AG04449 (cell line): ENCODE results near the gene FBXL20.
A peak's percentile ranks its signal among the peaks of the same experiment; 100 is the strongest.
"Not testable (repeated sequence)": the region's sequence is repeated elsewhere in the genome, so short reads cannot be mapped to it uniquely, and the experiment has no call there.

ENCODE experiments used
- CTCF ChIA-PET: fragments of 350-600 bp; formaldehyde crosslinking; extraction: SDS; loops from one replicate; lab custom pipeline; 2021; ENCODE audit warnings: antibody characterized with exemption; lab: Yijun Ruan, JAX
- POLR2A ChIA-PET: fragments of 400-600, 350-600 bp; formaldehyde crosslinking; extraction: SDS; loops from one replicate; lab custom pipeline; 2020; ENCODE audit warnings: antibody characterized with exemption, inconsistent platforms; lab: Yijun Ruan, JAX
- DNase-seq: peaks from one replicate; pipeline ENCODE4 v3.0.0-alpha.2; 2010; ENCODE audit warnings: low read depth, low spot score
- H3K4me3 ChIP-seq: 2 replicates; pipeline ENCODE4 v1.5.1; 2011; ENCODE audit warnings: low read depth, mild to moderate bottlenecking, control low read depth, low read length
- TF ChIP-seq, protein P1 (sequence below): IDR thresholded peaks from one replicate; pipeline ENCODE4 v1.5.1; 2011; ENCODE audit warnings: mild to moderate bottlenecking, moderate library complexity, low read length, control low read depth, inconsistent platforms; ENCODE audit not compliant: insufficient read depth; ENCODE audit errors: missing control alignments

The FBXL20 gene

DNA sequence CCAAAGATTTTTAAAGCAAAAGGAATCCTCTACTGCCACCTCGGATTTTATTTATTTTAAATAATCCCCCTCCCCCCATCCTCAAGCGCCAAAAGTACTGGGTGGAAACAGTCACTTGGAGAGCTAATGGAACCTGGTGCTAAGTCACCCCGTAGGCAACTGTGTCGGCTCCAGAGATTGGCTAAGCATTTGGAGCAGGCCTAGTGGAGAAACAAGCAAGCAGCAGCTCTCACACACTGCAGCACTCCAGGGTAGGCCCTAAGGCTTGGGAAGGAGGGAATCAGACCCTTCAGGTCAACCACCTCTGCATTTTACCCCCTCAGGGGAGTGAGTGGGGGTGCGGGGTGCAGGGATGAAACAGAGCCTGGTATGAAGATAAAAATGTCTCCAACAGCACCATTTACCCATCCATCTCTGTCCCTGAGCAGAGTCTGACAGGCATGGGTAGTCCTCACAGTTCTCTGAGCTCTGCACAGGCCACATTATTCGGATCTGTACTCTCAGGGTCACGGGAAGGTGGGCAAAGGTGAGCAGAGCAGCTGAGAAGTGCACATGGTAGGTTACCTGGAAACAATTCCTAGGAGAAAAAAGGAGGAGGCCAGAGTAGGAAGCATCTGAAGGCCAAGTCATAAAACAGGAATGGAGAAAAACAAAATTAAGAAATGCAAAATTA is 148.5 kb downstream of the FBXL20 start:
- no peak overlapping the region for H3K4me3 ChIP-seq
- TF ChIP-seq, protein P1, sequence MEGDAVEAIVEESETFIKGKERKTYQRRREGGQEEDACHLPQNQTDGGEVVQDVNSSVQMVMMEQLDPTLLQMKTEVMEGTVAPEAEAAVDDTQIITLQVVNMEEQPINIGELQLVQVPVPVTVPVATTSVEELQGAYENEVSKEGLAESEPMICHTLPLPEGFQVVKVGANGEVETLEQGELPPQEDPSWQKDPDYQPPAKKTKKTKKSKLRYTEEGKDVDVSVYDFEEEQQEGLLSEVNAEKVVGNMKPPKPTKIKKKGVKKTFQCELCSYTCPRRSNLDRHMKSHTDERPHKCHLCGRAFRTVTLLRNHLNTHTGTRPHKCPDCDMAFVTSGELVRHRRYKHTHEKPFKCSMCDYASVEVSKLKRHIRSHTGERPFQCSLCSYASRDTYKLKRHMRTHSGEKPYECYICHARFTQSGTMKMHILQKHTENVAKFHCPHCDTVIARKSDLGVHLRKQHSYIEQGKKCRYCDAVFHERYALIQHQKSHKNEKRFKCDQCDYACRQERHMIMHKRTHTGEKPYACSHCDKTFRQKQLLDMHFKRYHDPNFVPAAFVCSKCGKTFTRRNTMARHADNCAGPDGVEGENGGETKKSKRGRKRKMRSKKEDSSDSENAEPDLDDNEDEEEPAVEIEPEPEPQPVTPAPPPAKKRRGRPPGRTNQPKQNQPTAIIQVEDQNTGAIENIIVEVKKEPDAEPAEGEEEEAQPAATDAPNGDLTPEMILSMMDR: no peak
- CTCF ChIA-PET: interaction anchor here (0.6 to 7.6 kb wide), 8 partner anchors 9 to 208 kb away, joined by 3 to 82 read pairs (median 4); partner anchors contain the start of genes ARL5C and CDK12
- POLR2A ChIA-PET: no interaction called here
- no peak for DNase-seq

DNA sequence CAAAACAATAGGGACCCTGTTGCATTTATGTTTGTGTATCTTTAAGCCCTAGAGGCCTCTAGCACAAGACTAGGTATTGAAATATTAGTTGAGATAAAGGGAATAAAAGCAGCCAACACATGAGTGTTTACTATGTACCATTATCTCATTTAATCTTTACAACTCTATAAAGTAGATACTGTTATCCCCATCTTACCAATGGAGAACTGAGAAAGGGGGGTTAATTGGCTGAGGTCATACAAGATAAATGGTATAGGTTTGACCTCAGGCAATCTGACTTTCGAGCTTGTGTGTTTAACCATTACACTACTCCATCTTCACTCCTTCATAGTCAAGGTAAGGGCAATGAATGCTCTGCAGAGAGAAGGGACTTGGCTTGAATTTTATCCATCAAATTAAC is 149.4 kb downstream of the FBXL20 start:
- ChIA-PET CTCF (interaction anchor here (0.6 to 7.6 kb wide), 7 partner anchors 8 to 209 kb away, joined by 3 to 82 read pairs (median 4); partner anchors contain the start of genes ARL5C and CDK12), POLR2A (no interaction called here)
- DNase-seq: no peak
- TF ChIP-seq, protein P1: no peak
- H3K4me3 ChIP-seq: no peak overlapping the region

DNA sequence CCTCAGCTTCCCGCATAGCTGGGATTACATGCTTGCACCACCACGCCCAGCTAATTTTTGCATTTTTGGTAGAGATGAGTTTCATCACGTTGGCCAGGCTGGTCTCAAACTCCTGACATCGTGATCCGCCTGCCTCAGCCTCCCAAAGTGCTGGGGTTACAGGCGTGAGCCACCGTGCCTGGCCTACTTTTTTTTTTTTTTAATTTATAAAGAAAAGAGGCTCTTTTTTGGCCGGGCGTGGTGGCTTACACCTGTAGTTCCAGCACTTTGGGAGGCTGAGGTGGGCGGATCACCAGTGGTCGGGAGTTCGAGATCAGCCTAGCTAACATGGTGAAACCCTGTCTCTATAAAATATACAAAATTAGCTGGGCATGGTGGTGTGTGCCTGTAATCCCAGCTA is 151.3 kb downstream of the FBXL20 start:
- CTCF ChIA-PET: interaction anchor here (1.2 to 20.3 kb wide), 5 partner anchors 9 to 75 kb away, joined by 4 to 429 read pairs (median 9); partner anchors contain the start of gene RPL19
- H3K4me3 ChIP-seq, POLR2A ChIA-PET, DNase-seq: not testable (repeated sequence)

DNA sequence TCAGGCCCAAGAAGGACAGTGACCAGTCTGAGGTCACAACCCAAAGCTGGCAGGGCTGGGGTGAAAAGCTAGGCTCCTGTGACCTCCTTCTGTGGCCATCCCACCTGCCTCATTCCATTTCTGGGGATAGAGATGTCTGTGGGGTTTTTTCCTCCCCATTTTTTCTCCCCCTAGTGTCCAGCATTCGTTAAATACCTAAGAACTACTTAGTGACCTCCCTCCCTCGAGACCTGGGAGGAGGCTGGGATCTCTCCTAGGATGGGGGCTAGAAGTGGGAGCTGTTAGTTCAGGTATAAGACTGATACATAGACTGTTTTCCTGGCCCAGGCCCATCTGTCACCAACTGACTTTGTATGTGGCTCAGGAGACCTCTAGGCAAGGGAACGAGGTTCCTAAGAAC is 155.2 kb downstream of the FBXL20 start:
- CTCF ChIA-PET: interaction anchor here (0.8 to 20.3 kb wide), 13 partner anchors 8 to 263 kb away, joined by 3 to 429 read pairs (median 14); partner anchors contain the start of genes ARL5C, FBXL20 and RPL19
- DNase-seq: no peak
- TF ChIP-seq, protein P1: no peak
- POLR2A ChIA-PET: no interaction called here
- no peak overlapping the region for H3K4me3 ChIP-seq

DNA sequence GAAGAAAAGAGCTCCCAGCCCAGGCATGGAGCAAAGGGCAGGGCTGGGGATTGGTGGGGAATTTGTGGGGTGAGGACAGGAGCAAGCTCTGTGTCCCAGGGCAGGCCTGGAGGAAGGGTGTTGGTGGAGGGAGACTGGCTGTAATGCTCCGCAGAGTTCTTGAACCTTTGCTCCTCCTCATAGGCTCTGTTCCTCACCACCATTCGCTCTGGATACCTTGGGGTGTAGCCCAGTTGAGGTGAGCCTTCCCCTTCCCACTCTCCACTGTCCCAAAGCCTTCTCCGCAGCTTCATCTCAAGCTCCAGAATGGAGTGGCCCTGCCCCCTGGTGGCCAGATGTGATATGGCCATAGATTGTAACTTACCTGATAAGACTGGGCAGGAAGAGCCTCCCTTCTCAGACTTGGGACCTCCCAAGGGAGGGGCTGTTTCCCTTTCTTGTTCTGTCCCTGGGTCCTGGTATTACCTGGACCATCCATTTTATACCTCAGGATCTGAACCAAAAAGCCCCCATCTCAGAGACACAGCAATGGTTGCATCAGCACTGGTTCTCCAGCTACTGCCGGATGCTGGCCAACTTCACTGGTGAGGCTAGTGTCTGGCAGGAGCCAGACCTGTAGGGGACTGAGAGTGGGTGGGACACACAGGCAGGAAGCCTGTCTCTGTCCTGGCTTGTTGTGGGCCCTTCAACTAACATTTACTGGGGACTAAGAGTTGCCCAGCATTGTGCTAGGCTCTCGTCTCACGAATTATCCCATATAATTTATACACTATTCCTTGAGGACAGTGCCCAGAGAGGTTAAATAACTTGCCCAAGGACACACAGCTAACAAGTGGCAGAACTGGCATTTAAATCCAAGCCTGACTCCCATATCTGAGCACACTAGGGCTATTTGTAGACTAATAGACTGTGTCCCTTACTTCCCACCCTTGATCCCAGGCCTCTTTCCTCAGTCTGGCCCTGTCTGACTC is 156.5 kb downstream of the FBXL20 start:
- no peak for DNase-seq
- H3K4me3 ChIP-seq: no peak overlapping the region
- POLR2A ChIA-PET: interaction anchor here (0.6 to 2.6 kb wide), 3 partner anchors 14 to 45 kb away, joined by 3 to 18 read pairs (median 5); partner anchors contain the start of gene RPL19
- TF ChIP-seq, protein P1: peak; percentile 90
- CTCF ChIA-PET: interaction anchor here (0.8 to 20.3 kb wide), 53 partner anchors 10 to 687 kb away, joined by 3 to 429 read pairs (median 4); partner anchors contain the start of genes ARL5C, FBXL20, PLXDC1 and RPL19

DNA sequence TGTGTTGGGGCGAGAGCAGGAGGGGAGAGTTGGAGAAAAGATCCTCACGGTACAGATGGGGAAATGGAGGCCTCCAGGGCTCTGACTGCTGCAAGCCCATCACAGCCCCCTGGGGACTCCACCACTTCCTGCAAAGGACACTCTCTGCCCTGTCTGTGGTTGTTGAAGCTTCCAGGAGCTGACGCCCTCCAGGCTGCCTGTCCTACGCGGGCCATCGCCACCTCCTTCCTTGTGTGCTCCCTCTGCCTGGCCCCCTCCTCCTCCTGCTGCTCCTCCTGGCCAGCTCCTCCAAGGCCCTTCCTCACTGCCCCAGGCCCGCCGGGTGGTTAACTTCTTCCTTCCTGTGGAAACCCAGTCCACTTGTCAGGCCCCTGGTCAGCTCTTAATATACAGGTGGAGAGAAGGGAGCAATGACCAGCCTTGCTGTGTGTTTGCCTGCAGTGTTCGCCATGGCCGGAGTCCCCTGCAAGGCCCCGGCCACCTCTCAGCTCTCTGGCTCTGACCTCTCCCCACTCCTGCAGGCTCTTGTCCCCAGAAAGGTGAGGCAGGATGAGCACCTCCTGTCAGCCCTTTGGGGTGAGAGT is 157.3 kb downstream of the FBXL20 start:
- ChIA-PET CTCF (interaction anchor here (0.8 to 20.3 kb wide), 50 partner anchors 9 to 687 kb away, joined by 3 to 429 read pairs (median 5); partner anchors contain the start of genes ARL5C, PLXDC1, RPL19 and STAC2), POLR2A (interaction anchor here (0.6 to 2.6 kb wide), 3 partner anchors 14 to 44 kb away, joined by 3 to 18 read pairs (median 5); partner anchors contain the start of gene RPL19)
- H3K4me3 ChIP-seq: no peak overlapping the region
- no peak for DNase-seq
- TF ChIP-seq, protein P1: no peak
